IMR-90 (cell line): ENCODE results near the gene HIVEP3. TPM values are rescaled to one million over a fixed set of nuclear protein-coding genes. Genes with fewer than 3 reads are reported as not detected.

Experiments
- ATAC-seq: fragments of 200-7000 bp; cut with Tn5 transposase; 2 replicates; pipeline ENCODE4 v1.9.1; 2020; ENCODE audit warnings: low read depth, mild to moderate bottlenecking, moderate library complexity
- BruUV-seq: library from RNA; stranded (reverse); fragments of 400-500 nt; replicated peaks from 2 replicates; lab custom pipeline; 2021; lab: Mats Ljungman, UMichigan
- CTCF ChIA-PET: fragments of 300-600 bp; formaldehyde crosslinking; extraction: SDS; loops from one replicate; lab custom pipeline; 2021; ENCODE audit warnings: antibody characterized with exemption; lab: Yijun Ruan, JAX
- POLR2A ChIA-PET: fragments of 300-600 bp; sonication (Branson Sonifier 250); formaldehyde crosslinking; loops from one replicate; lab custom pipeline; 2022; ENCODE audit warnings: antibody characterized with exemption; ENCODE audit not compliant: unreplicated experiment; lab: Charles Lee
- DNase-seq: peaks from one replicate; pipeline ENCODE4 v3.0.0; 2013
- H2AFZ ChIP-seq: replicated peaks from 2 replicates; pipeline ENCODE3; 2013; ENCODE audit warnings: low read length, mild to moderate bottlenecking; ENCODE audit not compliant: poor library complexity
- H2AK5ac ChIP-seq: 2 replicates; pipeline ENCODE4 v1.6.1; 2013; ENCODE audit warnings: low read depth, low read length, inconsistent platforms
- H2AK9ac ChIP-seq: replicated peaks from 2 replicates; pipeline ENCODE3; 2013; ENCODE audit warnings: mild to moderate bottlenecking, low read depth, low read length, moderate library complexity; ENCODE audit not compliant: poor library complexity
- H2BK120ac ChIP-seq: 2 replicates; pipeline ENCODE4 v1.6.1; 2013; ENCODE audit warnings: low read depth, low read length, inconsistent platforms
- H2BK15ac ChIP-seq: 3 replicates; pipeline ENCODE4 v1.6.1; 2013; ENCODE audit warnings: low read depth, low read length, inconsistent platforms
- H2BK20ac ChIP-seq: 2 replicates; pipeline ENCODE4 v1.6.1; 2013; ENCODE audit warnings: low read depth, mild to moderate bottlenecking, inconsistent platforms, low read length, moderate library complexity
- H2BK5ac ChIP-seq: 2 replicates; pipeline ENCODE4 v1.6.1; 2013; ENCODE audit warnings: mild to moderate bottlenecking, low read depth, low read length, inconsistent platforms; ENCODE audit not compliant: poor library complexity, severe bottlenecking
- H3K14ac ChIP-seq: replicated peaks from 2 replicates; pipeline ENCODE4 v1.6.1; 2013; ENCODE audit warnings: low read depth, low read length, inconsistent platforms
- H3K18ac ChIP-seq: 2 replicates; pipeline ENCODE4 v1.6.1; 2013; ENCODE audit warnings: low read depth, low read length, control low read depth
- H3K23ac ChIP-seq: 2 replicates; pipeline ENCODE4 v1.6.1; 2013; ENCODE audit warnings: low read depth, low read length, inconsistent platforms
- H3K27ac ChIP-seq: 2 replicates; pipeline ENCODE4 v1.5.1; 2013; ENCODE audit warnings: mild to moderate bottlenecking, control low read depth, low read length; ENCODE audit not compliant: insufficient read depth
- H3K27me3 ChIP-seq: 2 replicates; pipeline ENCODE4 v1.6.1; 2013; ENCODE audit warnings: low read length; ENCODE audit not compliant: control insufficient read depth, insufficient read depth
- H3K36me3 ChIP-seq: 2 replicates; pipeline ENCODE4 v1.6.1; 2013; ENCODE audit warnings: low read length, mixed read lengths; ENCODE audit not compliant: control insufficient read depth, insufficient read depth
- H3K4ac ChIP-seq: 2 replicates; pipeline ENCODE4 v1.6.1; 2013; ENCODE audit warnings: low read depth, low read length, inconsistent platforms
- H3K4me1 ChIP-seq: 2 replicates; pipeline ENCODE4 v1.6.1; 2013; ENCODE audit warnings: low read length, mixed read lengths; ENCODE audit not compliant: control insufficient read depth, insufficient read depth
- H3K4me2 ChIP-seq: 2 replicates; pipeline ENCODE4 v1.6.1; 2013; ENCODE audit warnings: low read depth, mild to moderate bottlenecking, control low read depth, low read length, moderate library complexity
- H3K4me3 ChIP-seq: 2 replicates; pipeline ENCODE4 v1.5.1; 2013; ENCODE audit warnings: low read depth, mild to moderate bottlenecking, control low read depth, low read length, moderate library complexity; ENCODE audit not compliant: insufficient read depth
- H3K56ac ChIP-seq: 2 replicates; pipeline ENCODE4 v1.6.1; 2013; ENCODE audit warnings: low read length, inconsistent platforms; ENCODE audit not compliant: insufficient read depth; ENCODE audit errors: extremely low read depth
- H3K79me1 ChIP-seq, 2 experiments: 2 replicates each; pipeline ENCODE4 v1.6.1; 2013; ENCODE audit warnings: low read length in 2 of 2, inconsistent platforms in 1 of 2, low read depth in 1 of 2
- H3K9ac ChIP-seq: 2 replicates; pipeline ENCODE4 v1.6.1; 2013; ENCODE audit warnings: low read depth, low read length, control low read depth
- H3K9me1 ChIP-seq: 2 replicates; pipeline ENCODE4 v1.6.1; 2013; ENCODE audit warnings: low read length, inconsistent platforms; ENCODE audit not compliant: insufficient read depth
- H3K9me3 ChIP-seq: 2 replicates; pipeline ENCODE4 v1.6.1; 2013; ENCODE audit warnings: low read length; ENCODE audit not compliant: control insufficient read depth, insufficient read depth
- H4K20me1 ChIP-seq: 2 replicates; pipeline ENCODE4 v1.6.1; 2013; ENCODE audit warnings: low read length, inconsistent platforms; ENCODE audit not compliant: insufficient read depth
- H4K5ac ChIP-seq: 2 replicates; pipeline ENCODE4 v1.6.1; 2013; ENCODE audit warnings: mild to moderate bottlenecking, low read depth, low read length, control low read depth
- H4K8ac ChIP-seq, 2 experiments: 2 replicates each; pipeline ENCODE4 v1.6.1; 2013; ENCODE audit warnings: low read depth in 2 of 2, low read length in 2 of 2, control low read depth in 1 of 2, inconsistent platforms in 1 of 2
- H4K91ac ChIP-seq: 2 replicates; pipeline ENCODE4 v1.6.1; 2013; ENCODE audit warnings: low read depth, low read length, inconsistent platforms; ENCODE audit not compliant: insufficient read depth
- BHLHE40 ChIP-seq: fragments of 150-350 bp; IDR thresholded peaks from 2 replicates; pipeline ENCODE4 v1.6.1; 2016; ENCODE audit warnings: mild to moderate bottlenecking, low read depth, low read length
- FOS ChIP-seq: fragments of 150-350 bp; IDR thresholded peaks from 2 replicates; pipeline ENCODE4 v1.6.1; 2016; ENCODE audit warnings: low read depth, low read length
- MXI1 ChIP-seq: IDR thresholded peaks from 2 replicates; pipeline ENCODE4 v1.6.1; 2012; ENCODE audit warnings: low read depth, mild to moderate bottlenecking, low read length, moderate library complexity, borderline replicate concordance
- POLR2A ChIP-seq: IDR thresholded peaks from 2 replicates; pipeline ENCODE4 v1.6.1; 2012; ENCODE audit warnings: mild to moderate bottlenecking, low read depth, low read length
- USF2 ChIP-seq: fragments of 150-350 bp; IDR thresholded peaks from 2 replicates; pipeline ENCODE4 v1.6.1; 2017; ENCODE audit warnings: mild to moderate bottlenecking, antibody characterized with exemption, low read length, low read depth
- dilution Hi-C: fragments of 300-500 bp; cut with HindIII; formaldehyde crosslinking; loops from one replicate; pipeline ENCODE4 v1.14.3; 2018; ENCODE audit warnings: low sequenced_read_pairs; ENCODE audit not compliant: unreplicated experiment
- in situ Hi-C: fragments of 300-500 bp; cut with MboI; formaldehyde crosslinking; loops from 3 replicates; pipeline ENCODE4 v1.14.3; 2019; ENCODE audit warnings: low sequenced_read_pairs, inconsistent platforms, mixed read lengths
- intact Hi-C: fragments of 100-400 bp; cut with micrococcal nuclease; formaldehyde crosslinking; loops from 2 replicates; pipeline ENCODE4 v1.10.0; 2022
- polyA plus RNA-seq, 3 experiments: library from polyadenylated mRNA; depleted of rRNA; stranded (reverse); fragments of >200 nt; gene quantifications; 2 replicates each; pipeline ENCODE4 v1.2.3, GENCODE V29; 2012; ENCODE audit warnings: low replicate concordance in 1 of 3
- total RNA-seq: library from RNA; depleted of rRNA; stranded (reverse); fragments of >200 nt; gene quantifications from 2 replicates; pipeline ENCODE4 v1.2.3, GENCODE V29; 2012

HIVEP3 gene
- total and polyA plus RNA-seq, 2 of the 4 experiments (the other 2 are of a cell fraction), result 1.4 to 4.0 TPM

- no peaks in the 10 kb centered on the region for H4K20me1 ChIP-seq
- intact Hi-C loops (no loop called here), dilution Hi-C loops (no loop called here), in situ Hi-C loops (no loop called here)
- no TSS peak for BruUV-seq
- TF ChIP-seq POLR2A (no peak), FOS (no peak), USF2 (no peak), BHLHE40 (no peak), MXI1 (no peak)
- DNase-seq, result no peak
- H3K4ac ChIP-seq, result no peak overlapping the region
- H3K79me1 ChIP-seq, result no peaks in the 10 kb centered on the region; a peak in 1 of 4 replicates
- no peaks in the 10 kb centered on the region for H3K9me1 ChIP-seq
- no peak overlapping the region for H2BK120ac ChIP-seq
- H3K9ac ChIP-seq, result no peak overlapping the region
- H3K27me3 ChIP-seq, result no peaks in the 10 kb centered on the region; the same call in 1 of the 2 replicates
- no peaks in the 10 kb centered on the region for H3K36me3 ChIP-seq
- H3K4me1 ChIP-seq, result no peaks in the 10 kb centered on the region
- H3K9me3 ChIP-seq, result peaks cover 2% of the 10 kb centered on the region; the same call in 1 of the 2 replicates
- H3K4me3 ChIP-seq, result no peak overlapping the region
- no peak overlapping the region for H3K4me2 ChIP-seq
- no peak overlapping the region for H4K91ac ChIP-seq
- no peak overlapping the region for H2BK5ac ChIP-seq
- ChIA-PET CTCF (interaction anchor here (1.0 kb wide), 1 partner anchor 25 kb away, joined by 3 read pairs; no protein-coding TSS in a partner anchor), POLR2A (no interaction called here)
- no peak overlapping the region for H2AK5ac ChIP-seq
- no peak overlapping the region for H2AK9ac ChIP-seq
- no peak overlapping the region for H2AFZ ChIP-seq
- no peak overlapping the region for H4K8ac ChIP-seq
- H3K27ac ChIP-seq, result no peak overlapping the region
- no peak for ATAC-seq
- H4K5ac ChIP-seq, result no peak overlapping the region
- H3K18ac ChIP-seq, result no peak overlapping the region
- H3K23ac ChIP-seq, result no peak overlapping the region
- H2BK15ac ChIP-seq, result no peak overlapping the region
- H2BK20ac ChIP-seq, result no peak overlapping the region
- no peak overlapping the region for H3K56ac ChIP-seq
- H3K14ac ChIP-seq, result no peak overlapping the region
Measured at GRCh38 chr1:41927118-41927517, 8.4 kb upstream of the HIVEP3 start.
